Mesenchymal stem cell (in vitro differentiated cells and primary cell): ENCODE data around the gene SYPL1.

ENCODE experiments used
- DNase-seq: peaks from one replicate; pipeline ENCODE4 v3.0.0-alpha.2; 2013
- H2AFZ ChIP-seq: one replicate; pipeline ENCODE4 v1.6.1; 2013; ENCODE audit warnings: low read depth, mild to moderate bottlenecking, control low read depth, inconsistent platforms, low read length, moderate library complexity
- H2AK5ac ChIP-seq: 2 replicates; pipeline ENCODE4 v1.6.1; 2013; ENCODE audit warnings: low read length, moderate library complexity, mild to moderate bottlenecking, inconsistent platforms; ENCODE audit not compliant: severe bottlenecking
- H2BK120ac ChIP-seq: one replicate; pipeline ENCODE4 v1.6.1; 2013; ENCODE audit warnings: low read depth, mild to moderate bottlenecking, inconsistent platforms, low read length, moderate library complexity
- H2BK12ac ChIP-seq, 2 experiments: one replicate each; pipeline ENCODE4 v1.6.1; 2013; ENCODE audit warnings: inconsistent platforms in 2 of 2, low read length in 2 of 2, mild to moderate bottlenecking in 2 of 2, moderate library complexity in 2 of 2, control low read depth in 1 of 2
- H2BK15ac ChIP-seq: one replicate; pipeline ENCODE4 v1.6.1; 2013; ENCODE audit warnings: mild to moderate bottlenecking, low read depth, inconsistent platforms; ENCODE audit not compliant: poor library complexity, severe bottlenecking
- H2BK5ac ChIP-seq: 2 replicates; pipeline ENCODE4 v1.6.1; 2013; ENCODE audit warnings: low read depth, mild to moderate bottlenecking, low read length, control low read depth, inconsistent platforms; ENCODE audit not compliant: poor library complexity, severe bottlenecking
- H3K14ac ChIP-seq, 2 experiments: one replicate each; pipeline ENCODE4 v1.6.1; 2013; ENCODE audit warnings: inconsistent platforms in 2 of 2, low read length in 2 of 2, control low read depth in 1 of 2, mild to moderate bottlenecking in 1 of 2, moderate library complexity in 1 of 2
- H3K18ac ChIP-seq, 2 experiments: one replicate each; pipeline ENCODE4 v1.6.1; 2013; ENCODE audit warnings: inconsistent platforms in 2 of 2, low read length in 2 of 2, control low read depth in 1 of 2, low read depth in 1 of 2, mild to moderate bottlenecking in 1 of 2
- H3K23ac ChIP-seq, 2 experiments: one replicate each; pipeline ENCODE4 v1.6.1; 2013; ENCODE audit warnings: inconsistent platforms in 2 of 2, low read length in 2 of 2, mild to moderate bottlenecking in 2 of 2, moderate library complexity in 2 of 2, control low read depth in 1 of 2
- H3K27ac ChIP-seq: 2 replicates; pipeline ENCODE4 v1.5.1; 2013; ENCODE audit warnings: mild to moderate bottlenecking, moderate library complexity, low read length, control low read depth, inconsistent platforms; ENCODE audit not compliant: poor library complexity, severe bottlenecking
- H3K27me3 ChIP-seq, 2 experiments: 2 replicates each; pipeline versions ENCODE4 v1.6.1 to v1.7.0; 2013; ENCODE audit warnings: low read length in 2 of 2, mild to moderate bottlenecking in 2 of 2, moderate library complexity in 2 of 2, control low read depth in 1 of 2, inconsistent platforms in 1 of 2; ENCODE audit not compliant: control insufficient read depth in 1 of 2, insufficient read depth in 1 of 2
- H3K36me3 ChIP-seq, 2 experiments: 2 replicates each; pipeline versions ENCODE4 v1.6.1 to v1.7.0; 2013; ENCODE audit warnings: low read length in 2 of 2, control low read depth in 1 of 2, inconsistent platforms in 1 of 2, low read depth in 1 of 2, mild to moderate bottlenecking in 1 of 2; ENCODE audit not compliant: insufficient read depth in 2 of 2, control insufficient read depth in 1 of 2
- H3K4ac ChIP-seq, 2 experiments: one replicate each; pipeline ENCODE4 v1.6.1; 2013; ENCODE audit warnings: inconsistent platforms in 2 of 2, low read length in 2 of 2, mild to moderate bottlenecking in 2 of 2, moderate library complexity in 2 of 2, control low read depth in 1 of 2, low read depth in 1 of 2
- H3K4me1 ChIP-seq: 2 replicates; pipeline ENCODE4 v1.6.1; 2013; ENCODE audit warnings: low read depth, low read length, control low read depth; ENCODE audit not compliant: control insufficient read depth, insufficient read depth
- H3K4me2 ChIP-seq: 2 replicates; pipeline ENCODE4 v1.6.1; 2013; ENCODE audit warnings: low read length, mild to moderate bottlenecking, inconsistent platforms; ENCODE audit not compliant: poor library complexity, severe bottlenecking
- H3K4me3 ChIP-seq, 2 experiments: 2 replicates each; pipeline versions ENCODE4 v1.5.1 to v1.7.0; 2013; ENCODE audit warnings: low read length in 2 of 2, mild to moderate bottlenecking in 2 of 2, control low read depth in 1 of 2, low read depth in 1 of 2; ENCODE audit not compliant: insufficient read depth in 1 of 2
- H3K79me1 ChIP-seq: replicated peaks from 2 replicates; pipeline ENCODE4 v1.6.1; 2013; ENCODE audit warnings: mild to moderate bottlenecking, control low read depth, low read length, inconsistent platforms; ENCODE audit not compliant: poor library complexity, severe bottlenecking
- H3K9ac ChIP-seq: 2 replicates; pipeline ENCODE4 v1.7.0; 2013; ENCODE audit warnings: mild to moderate bottlenecking, low read length, moderate library complexity
- H3K9me3 ChIP-seq: 2 replicates; pipeline ENCODE4 v1.7.0; 2013; ENCODE audit warnings: mild to moderate bottlenecking, low read length; ENCODE audit not compliant: control insufficient read depth
- H4K8ac ChIP-seq: one replicate; pipeline ENCODE4 v1.6.1; 2013; ENCODE audit warnings: inconsistent platforms, mild to moderate bottlenecking, low read length, moderate library complexity
- H4K91ac ChIP-seq: one replicate; pipeline ENCODE4 v1.6.1; 2013; ENCODE audit warnings: mild to moderate bottlenecking, low read length, inconsistent platforms
- WGBS: methylation state at CpG from one replicate; pipeline ENCODE4 v1.1.7; 2013; ENCODE audit warnings: mixed read lengths; 5-methylcytosine and 5-hydroxymethylcytosine counted together

The SYPL1 gene

GRCh38 chr7:106057204-106057961, 54.7 kb downstream of the SYPL1 start:
- H3K27ac ChIP-seq, result no peak overlapping the region
- no peaks in the 10 kb centered on the region for H3K36me3 ChIP-seq
- no peak overlapping the region for H4K8ac ChIP-seq
- H2AK5ac ChIP-seq, result no peak overlapping the region
- peaks cover 3% of the 10 kb centered on the region for H3K4me1 ChIP-seq
- no peak overlapping the region for H3K9ac ChIP-seq
- H3K18ac ChIP-seq, result no peak overlapping the region
- peaks cover 7% of the 10 kb centered on the region for H3K9me3 ChIP-seq
- H3K4ac ChIP-seq, result no peak overlapping the region
- H4K91ac ChIP-seq, result no peak overlapping the region
- H3K27me3 ChIP-seq, result peaks cover 11 to 18% of the 10 kb centered on the region in 2 experiments
- H3K4me3 ChIP-seq, result no peak overlapping the region
- H2BK15ac ChIP-seq, result no peak overlapping the region
- no peak overlapping the region for H2BK12ac ChIP-seq
- no peaks in the 10 kb centered on the region for H3K79me1 ChIP-seq
- 81% methylated on average over 9 of the region's 10 CpGs for WGBS
- H3K4me2 ChIP-seq, result no peak overlapping the region
- H2AFZ ChIP-seq, result no peak overlapping the region
- H3K23ac ChIP-seq, result no peak overlapping the region
- no peak overlapping the region for H3K14ac ChIP-seq
- DNase-seq, result no peak
- H2BK120ac ChIP-seq, result no peak overlapping the region
- no peak overlapping the region for H2BK5ac ChIP-seq

- Histone ChIP-seq H3K27me3 (peaks cover 13 to 18% of the 10 kb centered on the region in 2 experiments), H2BK15ac (no peak overlapping the region), H3K27ac (no peak overlapping the region), H3K23ac (no peak overlapping the region), H3K4me1 (no peaks in the 10 kb centered on the region), H3K14ac (no peak overlapping the region), H3K36me3 (no peaks in the 10 kb centered on the region), H3K4ac (no peak overlapping the region), H2AFZ (no peak overlapping the region), H4K8ac (no peak overlapping the region), H2BK12ac (no peak overlapping the region), H3K4me3 (no peak overlapping the region), H2BK120ac (no peak overlapping the region), H2AK5ac (no peak overlapping the region), H3K4me2 (no peak overlapping the region), H4K91ac (no peak overlapping the region), H2BK5ac (no peak overlapping the region), H3K79me1 (no peaks in the 10 kb centered on the region), H3K9me3 (peaks cover 7% of the 10 kb centered on the region), H3K18ac (no peak overlapping the region), H3K9ac (no peak overlapping the region)
- 54% methylated on average over 8 of the region's 9 CpGs for WGBS
- peak; percentile 78 for DNase-seq
Measured at GRCh38 chr7:106056513-106057203, 55.5 kb downstream of the SYPL1 start.

DNA sequence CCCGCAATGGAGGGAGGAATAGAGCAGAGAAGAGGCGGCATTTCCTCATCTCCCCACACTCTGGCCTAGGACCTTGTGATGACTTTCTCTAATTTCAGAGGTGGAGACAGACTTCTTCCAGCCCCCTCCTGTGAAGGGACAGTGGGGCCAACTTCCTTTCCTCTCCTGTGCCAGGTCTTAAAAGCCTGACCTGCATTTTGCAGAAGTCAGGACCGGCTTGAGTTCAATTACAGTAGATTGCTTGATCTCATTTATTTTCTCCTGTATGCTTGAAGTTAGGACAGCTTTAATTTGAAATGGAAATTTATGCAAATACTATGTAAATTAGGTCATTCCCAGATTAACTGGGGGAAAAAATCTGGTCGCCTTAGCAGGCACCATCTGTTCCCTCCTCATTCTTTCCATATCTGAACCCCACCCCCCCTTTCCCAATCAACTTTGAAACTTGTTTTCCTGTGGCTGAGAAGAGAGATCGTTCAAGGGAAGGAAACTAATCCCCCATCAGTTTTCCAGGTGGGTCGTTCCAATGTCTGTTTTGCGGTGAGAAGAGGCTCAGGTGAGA, 57.1 kb downstream of the SYPL1 start:
- Histone ChIP-seq H3K27me3 (peaks cover 15 to 18% of the 10 kb centered on the region in 2 experiments), H3K9me3 (no peaks in the 10 kb centered on the region), H2BK15ac (no peak overlapping the region), H3K4me1 (peaks cover 6% of the 10 kb centered on the region), H2AFZ (no peak overlapping the region), H3K18ac (no peak overlapping the region), H2BK12ac (no peak overlapping the region), H2BK5ac (no peak overlapping the region), H3K9ac (no peak overlapping the region), H3K27ac (no peak overlapping the region), H3K4me3 (no peak overlapping the region), H3K4me2 (no peak overlapping the region), H4K8ac (no peak overlapping the region), H2AK5ac (no peak overlapping the region), H2BK120ac (no peak overlapping the region), H3K23ac (no peak overlapping the region), H3K14ac (no peak overlapping the region), H3K4ac (no peak overlapping the region), H3K36me3 (no peaks in the 10 kb centered on the region), H4K91ac (no peak overlapping the region), H3K79me1 (no peaks in the 10 kb centered on the region)
- WGBS, result 83% methylated on average over 6 of the region's 7 CpGs
- DNase-seq, result no peak

- no peak overlapping the region for H3K4me2 ChIP-seq
- H2BK5ac ChIP-seq, result no peak overlapping the region
- no peak overlapping the region for H4K91ac ChIP-seq
- no peak overlapping the region for H3K9ac ChIP-seq
- H2BK120ac ChIP-seq, result no peak overlapping the region
- H3K27ac ChIP-seq, result no peak overlapping the region
- H3K18ac ChIP-seq, result no peak overlapping the region
- no peak overlapping the region for H3K23ac ChIP-seq
- no peak for DNase-seq
- no peaks in the 10 kb centered on the region for H3K36me3 ChIP-seq
- no peak overlapping the region for H2BK15ac ChIP-seq
- no peak overlapping the region for H2AFZ ChIP-seq
- peak overlapping the region in 1 of 2 experiments; percentile 11 for H3K4me3 ChIP-seq
- H2AK5ac ChIP-seq, result no peak overlapping the region
- no peak overlapping the region for H3K4ac ChIP-seq
- H3K14ac ChIP-seq, result no peak overlapping the region
- no peak overlapping the region for H4K8ac ChIP-seq
- peaks cover 7% of the 10 kb centered on the region for H3K4me1 ChIP-seq
- no peak overlapping the region for H2BK12ac ChIP-seq
- H3K79me1 ChIP-seq, result no peaks in the 10 kb centered on the region
- 95% methylated on average over 9 of the region's 11 CpGs for WGBS
- no peaks in the 10 kb centered on the region for H3K9me3 ChIP-seq
- peaks cover 15 to 18% of the 10 kb centered on the region in 2 experiments for H3K27me3 ChIP-seq
Measured at GRCh38 chr7:106054156-106054910, 57.8 kb downstream of the SYPL1 start.
